GM12878 (cell line): Measurements from ENCODE around the gene FRMD5. TPM values are rescaled to one million over a fixed set of nuclear protein-coding genes. Genes with fewer than 3 reads are reported as not detected.

Source experiments
- ATAC-seq: fragments of 200-7000 bp; cut with Tn5 transposase; 3 replicates; pipeline ENCODE4 v1.9.1; 2020; ENCODE audit warnings: mild to moderate bottlenecking, moderate library complexity
- BruUV-seq: library from RNA; stranded (reverse); fragments of 400-500 nt; replicated peaks from 2 replicates; lab custom pipeline; 2021; lab: Mats Ljungman, UMichigan
- CTCF ChIA-PET: fragments of 300-600 bp; sonication (Branson Sonifier 250); formaldehyde crosslinking; extraction: SDS; loops from one replicate; lab custom pipeline; 2021; ENCODE audit warnings: inconsistent platforms; lab: Yijun Ruan, JAX
- POLR2A ChIA-PET: fragments of 350-600 bp; formaldehyde crosslinking; extraction: SDS; loops from one replicate; lab custom pipeline; 2021; ENCODE audit warnings: inconsistent platforms; lab: Charles Lee
- RAD21 ChIA-PET: fragments of 300-600 bp; sonication (Branson Sonifier 250); formaldehyde crosslinking; loops from one replicate; lab custom pipeline; 2023; ENCODE audit warnings: antibody characterized with exemption; ENCODE audit not compliant: unreplicated experiment; lab: Charles Lee
- SMC1A ChIA-PET: fragments of 300-600 bp; sonication (Branson Sonifier 250); formaldehyde crosslinking; loops from one replicate; lab custom pipeline; 2023; ENCODE audit not compliant: unreplicated experiment, uncharacterized antibody; lab: Charles Lee
- DNase-seq: peaks from one replicate; pipeline ENCODE4 v3.0.0-alpha.2; 2011; ENCODE audit warnings: low read depth, low spot score
- FAIRE-seq: peaks from 3 replicates; lab custom pipeline; 2011; peaks lifted over from hg19 to GRCh38; lab: Jason Lieb, UNC
- H2AFZ ChIP-seq: 2 replicates; pipeline ENCODE4 v1.6.0; 2011; ENCODE audit warnings: low read depth, low read length, control low read depth; ENCODE audit not compliant: control insufficient read depth
- H3K27ac ChIP-seq: 2 replicates; pipeline ENCODE4 v1.5.1; 2011; ENCODE audit warnings: control low read depth; ENCODE audit not compliant: control insufficient read depth, insufficient read depth
- H3K27me3 ChIP-seq, 2 experiments: replicated peaks in 1 of 2; 2 replicates each; pipeline versions ENCODE4 v1.6.0 to v1.6.1; 2011; ENCODE audit warnings: low read length in 1 of 2; ENCODE audit not compliant: control insufficient read depth in 2 of 2, insufficient read depth in 2 of 2
- H3K36me3 ChIP-seq, 2 experiments: 2 replicates each; pipeline ENCODE4 v1.5.1; 2011; ENCODE audit warnings: low read length in 1 of 2; ENCODE audit not compliant: control insufficient read depth in 2 of 2, insufficient read depth in 2 of 2
- H3K4me1 ChIP-seq: 2 replicates; pipeline ENCODE4 v1.6.1; 2011; ENCODE audit warnings: mild to moderate bottlenecking, low read length, moderate library complexity, mixed read lengths; ENCODE audit not compliant: control insufficient read depth, insufficient read depth
- H3K4me2 ChIP-seq: 2 replicates; pipeline ENCODE4 v1.6.0; 2011; ENCODE audit warnings: control low read depth; ENCODE audit not compliant: control insufficient read depth, insufficient read depth
- H3K4me3 ChIP-seq: fragments of 200-600 bp; sonication (generic); 2 replicates; pipeline ENCODE4 v1.5.1; 2016
- H3K79me2 ChIP-seq: 2 replicates; pipeline ENCODE4 v1.6.0; 2011; ENCODE audit warnings: low read length; ENCODE audit not compliant: control insufficient read depth, insufficient read depth
- H3K9ac ChIP-seq: 2 replicates; pipeline ENCODE4 v1.8.0; 2011; ENCODE audit warnings: low read length, control low read depth, mixed read lengths; ENCODE audit not compliant: control insufficient read depth, insufficient read depth
- H3K9me3 ChIP-seq: replicated peaks from 3 replicates; pipeline ENCODE4 v1.5.1; 2011; ENCODE audit warnings: mild to moderate bottlenecking, low read length; ENCODE audit not compliant: control insufficient read depth, insufficient read depth
- H4K20me1 ChIP-seq: 2 replicates; pipeline ENCODE4 v1.6.0; 2011; ENCODE audit not compliant: control insufficient read depth, insufficient read depth
- ASH2L ChIP-seq: fragments of 300-600, 200-600 bp; sonication (generic); IDR thresholded peaks from 2 replicates; pipeline ENCODE4 v1.6.1; 2017; ENCODE audit warnings: low read depth, mild to moderate bottlenecking, borderline replicate concordance
- LARP7 ChIP-seq: fragments of 450-650 bp; IDR thresholded peaks from 2 replicates; pipeline ENCODE4 v1.6.1; 2017; ENCODE audit warnings: mild to moderate bottlenecking
- NR2C2 ChIP-seq: IDR thresholded peaks from 2 replicates; pipeline ENCODE4 v1.6.1; 2011; ENCODE audit warnings: borderline replicate concordance, low read depth; ENCODE audit not compliant: control insufficient read depth, insufficient read length
- SIN3A ChIP-seq: IDR thresholded peaks from 2 replicates; pipeline ENCODE4 v1.6.1; 2012; ENCODE audit warnings: low read depth, low read length, improper control_type of control experiment
- SIX5 ChIP-seq: IDR thresholded peaks from 2 replicates; pipeline ENCODE4 v1.6.1; 2011; ENCODE audit warnings: mild to moderate bottlenecking, low read depth, low read length, moderate library complexity; ENCODE audit not compliant: severe bottlenecking
- SP1 ChIP-seq: IDR thresholded peaks from one replicate; pipeline ENCODE4 v1.6.1; 2011; ENCODE audit warnings: low read depth, low read length
- TCF12 ChIP-seq: IDR thresholded peaks from 2 replicates; pipeline ENCODE4 v1.6.1; 2011; ENCODE audit warnings: low read depth, mild to moderate bottlenecking, low read length
- WGBS: methylation state at CpG from one replicate; pipeline ENCODE4 v1.1.6; 2016; ENCODE audit warnings: low lambda C conversion rate; ENCODE audit not compliant: insufficient replicate concordance, insufficient coverage; ENCODE audit errors: missing lambda C conversion rate; 5-methylcytosine and 5-hydroxymethylcytosine counted together
- in situ Hi-C: fragments of 300-500 bp; cut with MboI; formaldehyde crosslinking; loops from 9 replicates; pipeline ENCODE4 v1.14.3; 2018; ENCODE audit warnings: mixed read lengths
- intact Hi-C: fragments of 100-400 bp; cut with micrococcal nuclease; formaldehyde crosslinking; loops from one replicate; pipeline ENCODE4 v1.14.2; 2022; ENCODE audit not compliant: unreplicated experiment
- polyA plus RNA-seq, 11 experiments: library from polyadenylated mRNA; depleted of rRNA in 4 of 11; unstranded in 6 of 11; stranded (reverse) in 5 of 11; fragments of >200 nt; fragmentation: Nextera tagmentation in 4 of 11; fragmentation: Illumina TruSeq in 1 of 11; extraction: Ambion mirVana in 4 of 11; extraction: Trizol in 1 of 11; gene quantifications; 1 replicate in 1 of 11; 2 replicates in 10 of 11; pipeline versions ENCODE4 v1.2.1 to v1.2.3, GENCODE V29; 2011 to 2016; ENCODE audit warnings: inconsistent platforms in 2 of 11, missing spikeins in 2 of 11, low read depth in 1 of 11
- total RNA-seq, 4 experiments: library from RNA; depleted of rRNA in 3 of 4; stranded (reverse); fragments of >200 nt in 3 of 4; fragmentation: Illumina TruSeq in 1 of 4; extraction: Trizol in 1 of 4; gene quantifications; 2 replicates each; pipeline versions ENCODE4 v1.2.1 to v1.2.3, GENCODE V29; 2013 to 2021
- TF ChIP-seq, protein P1 (sequence below): fragments of 450-650 bp; IDR thresholded peaks from 2 replicates; pipeline ENCODE4 v1.6.1; 2017; ENCODE audit warnings: mild to moderate bottlenecking, moderate library complexity
- TF ChIP-seq, protein P2 (sequence below): IDR thresholded peaks from 2 replicates; pipeline ENCODE4 v1.6.1; 2012; ENCODE audit warnings: low read depth, low read length, improper control_type of control experiment

The FRMD5 gene
- total and polyA plus RNA-seq, 10 of the 15 experiments (the other 5 are each of a cell fraction or from before 2014, with no cell fraction given) = 0.26 to 6.4 (median 0.68) TPM; not detected in 1

DNA sequence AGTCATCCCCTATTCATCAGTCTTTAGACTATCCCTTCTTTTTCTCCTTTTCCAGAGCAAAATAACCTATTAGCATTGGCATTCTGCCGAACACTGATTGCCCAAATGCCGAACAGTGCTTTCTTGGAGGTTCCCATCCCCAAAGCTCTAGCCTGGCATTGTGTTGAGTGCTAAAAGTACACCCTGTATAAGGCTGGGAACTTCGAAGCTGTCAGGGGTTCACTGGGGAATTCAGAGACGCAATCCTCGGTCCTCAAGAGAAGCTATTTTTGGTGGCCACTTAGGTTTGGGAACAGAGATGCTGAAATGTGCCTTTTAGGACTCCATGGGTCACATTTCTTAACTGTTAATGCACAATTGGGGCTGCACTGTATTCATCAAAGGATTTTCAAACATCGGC, 8.4 kb downstream of the FRMD5 start:
- Histone ChIP-seq H3K4me2 (no peak overlapping the region), H3K9ac (no peak overlapping the region), H3K36me3 (no peaks in the 10 kb centered on the region), H3K27ac (no peak overlapping the region), H3K79me2 (no peaks in the 10 kb centered on the region), H3K9me3 (no peaks in the 10 kb centered on the region)
- ChIA-PET RAD21 (no interaction called here), POLR2A (no interaction called here)
- in situ Hi-C loops = no loop called here
- no TSS peak for BruUV-seq
- 19% methylated on average over 6 of the region's 6 CpGs for WGBS
- TF ChIP-seq LARP7 (no peak), TCF12 (no peak), SP1 (no peak), ASH2L (no peak), NR2C2 (no peak), SIN3A (no peak), SIX5 (no peak)
- TF ChIP-seq, protein P1, sequence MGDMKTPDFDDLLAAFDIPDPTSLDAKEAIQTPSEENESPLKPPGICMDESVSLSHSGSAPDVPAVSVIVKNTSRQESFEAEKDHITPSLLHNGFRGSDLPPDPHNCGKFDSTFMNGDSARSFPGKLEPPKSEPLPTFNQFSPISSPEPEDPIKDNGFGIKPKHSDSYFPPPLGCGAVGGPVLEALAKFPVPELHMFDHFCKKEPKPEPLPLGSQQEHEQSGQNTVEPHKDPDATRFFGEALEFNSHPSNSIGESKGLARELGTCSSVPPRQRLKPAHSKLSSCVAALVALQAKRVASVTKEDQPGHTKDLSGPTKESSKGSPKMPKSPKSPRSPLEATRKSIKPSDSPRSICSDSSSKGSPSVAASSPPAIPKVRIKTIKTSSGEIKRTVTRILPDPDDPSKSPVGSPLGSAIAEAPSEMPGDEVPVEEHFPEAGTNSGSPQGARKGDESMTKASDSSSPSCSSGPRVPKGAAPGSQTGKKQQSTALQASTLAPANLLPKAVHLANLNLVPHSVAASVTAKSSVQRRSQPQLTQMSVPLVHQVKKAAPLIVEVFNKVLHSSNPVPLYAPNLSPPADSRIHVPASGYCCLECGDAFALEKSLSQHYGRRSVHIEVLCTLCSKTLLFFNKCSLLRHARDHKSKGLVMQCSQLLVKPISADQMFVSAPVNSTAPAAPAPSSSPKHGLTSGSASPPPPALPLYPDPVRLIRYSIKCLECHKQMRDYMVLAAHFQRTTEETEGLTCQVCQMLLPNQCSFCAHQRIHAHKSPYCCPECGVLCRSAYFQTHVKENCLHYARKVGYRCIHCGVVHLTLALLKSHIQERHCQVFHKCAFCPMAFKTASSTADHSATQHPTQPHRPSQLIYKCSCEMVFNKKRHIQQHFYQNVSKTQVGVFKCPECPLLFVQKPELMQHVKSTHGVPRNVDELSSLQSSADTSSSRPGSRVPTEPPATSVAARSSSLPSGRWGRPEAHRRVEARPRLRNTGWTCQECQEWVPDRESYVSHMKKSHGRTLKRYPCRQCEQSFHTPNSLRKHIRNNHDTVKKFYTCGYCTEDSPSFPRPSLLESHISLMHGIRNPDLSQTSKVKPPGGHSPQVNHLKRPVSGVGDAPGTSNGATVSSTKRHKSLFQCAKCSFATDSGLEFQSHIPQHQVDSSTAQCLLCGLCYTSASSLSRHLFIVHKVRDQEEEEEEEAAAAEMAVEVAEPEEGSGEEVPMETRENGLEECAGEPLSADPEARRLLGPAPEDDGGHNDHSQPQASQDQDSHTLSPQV = no peak
- TF ChIP-seq, protein P2, sequence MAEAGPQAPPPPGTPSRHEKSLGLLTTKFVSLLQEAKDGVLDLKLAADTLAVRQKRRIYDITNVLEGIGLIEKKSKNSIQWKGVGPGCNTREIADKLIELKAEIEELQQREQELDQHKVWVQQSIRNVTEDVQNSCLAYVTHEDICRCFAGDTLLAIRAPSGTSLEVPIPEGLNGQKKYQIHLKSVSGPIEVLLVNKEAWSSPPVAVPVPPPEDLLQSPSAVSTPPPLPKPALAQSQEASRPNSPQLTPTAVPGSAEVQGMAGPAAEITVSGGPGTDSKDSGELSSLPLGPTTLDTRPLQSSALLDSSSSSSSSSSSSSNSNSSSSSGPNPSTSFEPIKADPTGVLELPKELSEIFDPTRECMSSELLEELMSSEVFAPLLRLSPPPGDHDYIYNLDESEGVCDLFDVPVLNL = no peak
- TF ChIP-seq, all 136 proteins: peak for 0
- Histone ChIP-seq H2AFZ (no peak overlapping the region), H3K27me3 (peaks cover 0 to 3% of the 10 kb centered on the region in 2 experiments; a peak in 2 of 4 replicates), H3K4me1 (no peaks in the 10 kb centered on the region), H4K20me1 (no peaks in the 10 kb centered on the region), H3K4me3 (no peak overlapping the region)
- no peak for ATAC-seq
- intact Hi-C loops = no loop called here
- FAIRE-seq = no peak
- ChIA-PET SMC1A (no interaction called here), CTCF (no interaction called here)
- DNase-seq = no peak
